ENCODE data around the gene EXOC1L.

- TF ChIP-seq CTCF (tag by site-specific recombination; IDR thresholded peaks at IDR 0.05) (no peak), PRDM4 (tag by site-specific recombination; IDR thresholded peaks at IDR 0.05) (no peak), ZNF23 (tag by site-specific recombination; IDR thresholded peaks at IDR 0.05; ENCODE audit: borderline replicate concordance) (no peak)
Observed at GRCh38 chr4:55783584-55783983, 36.0 kb upstream of the EXOC1L start.
